HG02759 (cell line): ENCODE results near the gene PADI4.
"Not testable (repeated sequence)": the region's sequence is repeated elsewhere in the genome, so short reads cannot be mapped to it uniquely, and the experiment has no call there.

Experiments
- ATAC-seq: cut with Tn5 transposase; IDR thresholded peaks from one replicate; pipeline ENCODE4 v1.9.1; 2021; ENCODE audit warnings: mild to moderate bottlenecking, moderate library complexity; ENCODE audit not compliant: unreplicated experiment

Gene PADI4

GRCh38 chr1:17310068-17310640 lies 2.2 kb downstream of the PADI4 start:
- no peak for ATAC-seq

DNA sequence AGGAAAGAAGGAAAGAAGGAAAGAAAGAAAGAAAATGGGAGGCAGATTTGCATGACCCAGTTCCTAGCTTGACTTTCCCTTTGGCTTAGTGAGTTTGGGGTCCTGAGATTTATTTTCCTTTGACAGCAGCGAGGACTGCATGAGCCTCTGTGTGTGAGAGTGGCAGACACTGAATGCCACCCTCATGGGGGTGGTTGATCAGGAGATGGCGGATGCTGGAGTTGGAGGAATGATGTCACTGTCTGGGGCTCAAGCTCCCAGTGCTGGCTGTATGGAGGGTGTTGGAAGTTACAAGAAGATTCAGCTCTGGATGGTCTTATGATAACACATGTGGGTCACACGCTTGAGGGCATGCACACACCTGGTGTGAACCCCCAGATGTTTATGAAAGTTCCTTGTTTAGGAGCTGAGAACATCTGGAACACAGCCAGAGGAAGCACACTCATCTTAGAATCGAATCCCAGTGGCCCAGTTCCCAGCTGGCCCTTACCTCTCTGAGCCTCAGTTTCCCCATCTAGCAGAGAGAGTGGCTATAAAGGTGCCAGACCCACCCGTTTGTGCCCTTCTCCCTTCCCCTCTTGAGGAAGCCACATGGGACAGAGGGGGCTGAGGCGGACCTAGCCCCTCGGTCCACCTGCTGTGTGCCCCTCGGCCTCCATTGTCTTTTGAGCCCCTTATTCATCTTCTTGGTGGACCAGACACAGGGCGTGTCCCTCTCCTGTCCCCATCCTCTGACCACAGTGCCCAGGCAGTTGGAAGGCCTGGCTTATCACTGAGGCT lies 5.7 kb downstream of the PADI4 start:
- ATAC-seq, result no peak

GRCh38 chr1:17314491-17314971 lies 6.5 kb downstream of the PADI4 start:
- no peak for ATAC-seq

GRCh38 chr1:17315542-17316130 lies 7.6 kb downstream of the PADI4 start:
- no peak for ATAC-seq

DNA sequence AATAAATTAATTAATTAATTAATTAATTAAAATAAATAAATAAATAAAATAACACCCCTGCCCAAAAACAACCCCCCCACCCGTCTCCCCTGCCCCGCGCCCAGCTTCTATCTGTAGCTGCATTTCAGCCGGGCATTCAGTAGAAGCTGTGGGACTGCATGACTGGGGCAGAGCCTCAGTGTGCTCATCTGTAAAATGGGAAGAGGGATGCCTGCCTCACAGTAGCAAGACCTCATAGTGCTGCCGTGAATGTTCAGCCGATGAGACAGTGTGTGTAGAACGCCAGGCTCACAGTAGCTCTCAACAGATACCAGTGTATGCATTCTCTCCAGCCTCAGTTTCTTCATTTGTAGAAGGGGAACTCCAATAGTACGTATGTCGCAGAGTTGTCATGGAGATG lies 8.7 kb downstream of the PADI4 start:
- ATAC-seq, result no peak

GRCh38 chr1:17318262-17318661 lies 10.3 kb downstream of the PADI4 start:
- ATAC-seq, result no peak

- no peak for ATAC-seq
These were observed 11.8 kb downstream of the PADI4 start for GRCh38 chr1:17319561-17320350.

- not testable (repeated sequence) for ATAC-seq
These were observed 13.9 kb downstream of the PADI4 start for GRCh38 chr1:17321857-17322390.

- no peak for ATAC-seq
These were observed 20.9 kb downstream of the PADI4 start for GRCh38 chr1:17328855-17329254.

DNA sequence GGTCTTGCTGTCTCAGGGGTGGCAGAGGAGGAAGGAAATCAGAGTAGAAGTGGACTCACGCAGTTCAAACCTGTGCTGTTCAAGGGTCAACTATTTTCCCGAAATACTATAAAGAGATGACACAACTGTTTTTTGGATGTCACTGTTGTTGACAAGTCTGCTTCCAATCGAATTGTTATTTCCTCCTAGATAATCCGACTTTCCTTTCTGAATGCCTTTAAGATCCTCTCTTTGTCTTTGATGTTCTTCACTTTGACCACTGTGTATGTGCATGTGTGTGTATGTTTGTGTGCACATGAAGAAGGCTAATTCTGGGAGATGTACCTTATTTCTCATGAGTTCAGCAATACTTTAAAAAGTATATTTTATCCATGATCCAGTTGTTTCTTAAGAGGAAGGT lies 21.6 kb downstream of the PADI4 start:
- ATAC-seq, result no peak

DNA sequence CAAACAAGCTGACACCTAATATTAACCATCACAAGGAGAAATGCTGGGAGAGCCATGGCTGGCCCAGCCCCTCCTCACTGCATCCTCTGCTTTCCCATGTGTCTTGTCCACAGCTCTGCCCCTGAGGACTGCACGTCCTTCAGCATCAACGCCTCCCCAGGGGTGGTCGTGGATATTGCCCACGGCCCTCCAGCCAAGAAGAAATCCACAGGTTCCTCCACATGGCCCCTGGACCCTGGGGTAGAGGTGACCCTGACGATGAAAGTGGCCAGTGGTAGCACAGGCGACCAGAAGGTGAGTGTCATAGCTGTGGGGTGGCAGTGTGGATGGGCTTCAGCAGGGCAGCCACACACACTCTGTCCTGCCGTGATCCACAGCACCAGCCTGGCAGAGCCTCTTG lies 22.9 kb downstream of the PADI4 start:
- no peak for ATAC-seq

DNA sequence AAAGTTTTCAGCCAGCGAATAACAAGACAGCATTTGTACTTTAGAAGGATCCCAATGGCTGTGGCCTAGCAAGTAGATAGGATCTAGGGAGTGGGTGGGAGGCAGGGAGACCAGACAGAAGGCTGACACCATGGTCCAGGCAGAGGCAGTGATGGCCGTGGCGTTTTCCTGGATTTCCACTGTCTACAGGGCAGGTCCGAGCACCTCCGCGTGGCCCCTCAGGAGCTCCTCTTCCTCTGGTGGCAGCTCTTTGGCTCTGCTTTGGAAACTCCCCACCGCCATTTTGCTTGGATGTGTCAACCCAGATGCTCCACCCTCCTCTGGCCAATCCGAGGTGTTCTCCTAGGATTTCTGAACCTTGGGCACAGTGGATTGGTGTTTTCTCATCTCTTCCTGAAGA lies 25.1 kb downstream of the PADI4 start:
- ATAC-seq, result no peak

DNA sequence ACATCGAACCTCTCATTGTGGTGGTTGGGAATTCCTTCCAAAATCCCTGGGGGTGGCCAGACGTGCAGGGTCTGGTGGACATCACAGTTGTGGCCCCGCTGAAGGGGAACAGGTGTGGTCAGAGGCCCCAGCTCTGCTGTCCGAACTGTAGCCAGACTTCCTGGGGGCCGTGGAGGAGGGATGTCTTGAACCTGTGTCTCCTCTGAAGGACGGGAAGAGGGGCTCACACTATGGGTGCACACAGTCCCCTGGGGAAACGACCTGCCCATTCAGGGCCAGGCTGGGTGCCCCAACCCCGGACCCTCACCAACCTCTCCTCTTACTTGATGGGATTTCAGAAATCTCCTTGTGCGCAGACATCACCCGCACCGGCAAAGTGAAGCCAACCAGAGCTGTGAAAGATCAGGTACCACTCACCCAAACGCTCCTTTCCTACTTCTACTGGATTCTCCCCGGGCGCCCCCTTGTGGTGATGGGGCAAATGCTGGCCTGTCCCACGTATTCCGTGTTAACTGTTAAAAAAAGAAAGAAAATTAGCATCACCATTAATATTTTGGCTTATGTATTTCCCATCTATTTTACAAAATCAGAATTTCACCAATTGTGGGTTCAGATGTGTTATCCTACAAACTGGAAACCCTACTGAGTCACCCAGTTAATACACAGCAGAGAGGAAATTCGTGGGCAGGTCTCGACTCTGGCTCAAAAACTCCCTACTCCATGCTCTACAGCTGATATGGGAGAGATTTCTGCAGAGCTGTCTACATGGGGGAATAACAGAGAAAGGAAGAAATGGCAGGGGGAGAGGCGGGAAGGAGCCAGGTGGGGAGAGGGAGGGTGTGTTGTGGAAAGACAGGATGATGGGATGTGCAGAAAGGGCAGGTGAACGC lies 28.1 kb downstream of the PADI4 start:
- ATAC-seq, result no peak

GRCh38 chr1:17338706-17339493 lies 30.9 kb downstream of the PADI4 start:
- ATAC-seq, result no peak

DNA sequence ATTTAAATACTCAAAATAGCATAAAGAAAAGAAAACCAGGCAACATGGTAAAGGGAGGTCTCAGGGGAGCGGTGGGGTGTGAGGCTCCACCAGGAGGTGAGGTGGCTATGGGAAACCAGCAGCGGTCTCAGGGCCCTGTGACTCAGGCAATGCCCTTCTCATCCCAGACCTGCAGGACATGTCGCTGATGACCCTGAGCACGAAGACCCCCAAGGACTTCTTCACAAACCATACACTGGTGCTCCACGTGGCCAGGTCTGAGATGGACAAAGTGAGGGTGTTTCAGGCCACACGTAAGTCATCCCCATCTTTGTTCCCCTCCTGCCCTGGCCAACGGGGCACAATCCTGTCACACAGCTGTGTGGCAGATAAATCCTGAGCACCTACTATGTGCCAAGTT lies 31.5 kb downstream of the PADI4 start:
- ATAC-seq, result no peak

- no peak for ATAC-seq
These were observed 32.4 kb downstream of the PADI4 start for GRCh38 chr1:17340358-17340757.

- ATAC-seq, result no peak
These were observed 34.0 kb downstream of the PADI4 start for GRCh38 chr1:17342014-17342441.

GRCh38 chr1:17345506-17345905 lies 37.5 kb downstream of the PADI4 start:
- ATAC-seq, result not testable (repeated sequence)

DNA sequence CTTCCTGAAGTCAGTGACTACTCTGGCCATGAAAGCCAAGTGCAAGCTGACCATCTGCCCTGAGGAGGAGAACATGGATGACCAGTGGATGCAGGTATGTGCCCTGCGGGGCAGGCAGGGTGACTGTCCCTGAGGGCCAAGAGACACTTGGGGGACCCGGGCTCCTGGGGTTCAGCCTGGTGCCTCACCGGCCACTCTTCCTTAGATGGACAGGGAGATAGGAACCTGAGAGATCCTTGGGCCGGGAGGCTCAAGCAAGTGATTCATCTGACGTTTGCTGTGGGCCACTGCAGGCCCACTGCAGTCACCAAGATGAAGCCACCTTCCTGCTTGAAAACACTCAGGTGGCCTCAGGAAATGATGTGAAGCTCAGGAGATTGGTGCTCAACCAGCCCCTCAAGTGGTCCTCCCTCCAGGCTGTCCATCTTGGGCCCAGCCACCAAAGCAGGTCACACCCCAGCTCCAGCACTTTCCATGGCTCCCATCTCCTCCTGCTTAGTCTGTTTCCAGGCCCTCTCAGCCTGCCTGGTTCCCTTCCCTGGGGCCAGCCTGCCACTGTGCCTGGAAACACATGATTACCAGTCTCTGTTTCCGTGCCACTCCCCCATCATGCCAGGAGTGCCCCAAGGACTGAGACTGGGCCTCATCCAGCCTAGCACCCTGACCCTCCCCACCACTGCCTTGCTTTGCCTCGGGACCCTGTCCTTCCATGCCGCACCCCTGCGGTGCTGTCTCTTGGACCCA lies 38.2 kb downstream of the PADI4 start:
- ATAC-seq, result no peak
